Tibial nerve (tissue), 4 donors: ENCODE measurements around the gene NDUFB10.

Source experiments
- EP300 ChIP-seq, 2 donors: sonication (generic); formaldehyde crosslinking; IDR thresholded peaks; one replicate each; pipeline ENCODE4 v1.6.1; 2017; ENCODE audit warnings: antibody characterized with exemption in 2 of 2, mild to moderate bottlenecking in 1 of 2
- POLR2A ChIP-seq, 2 donors: fragments of 450-650 bp; IDR thresholded peaks; one replicate each; pipeline ENCODE4 v1.6.1; 2017; ENCODE audit warnings: antibody characterized with exemption in 2 of 2, mild to moderate bottlenecking in 2 of 2, moderate library complexity in 2 of 2
- TF ChIP-seq, protein P1 (sequence below), 5 experiments: fragments of 200-600 bp in 3 of 5; fragments of 450-650 bp in 2 of 5; sonication (generic) in 3 of 5; IDR thresholded peaks; one replicate each; pipeline ENCODE4 v1.5.1; 2016 to 2019; ENCODE audit warnings: antibody characterized with exemption in 5 of 5, mild to moderate bottlenecking in 3 of 5, moderate library complexity in 2 of 5

DNA sequence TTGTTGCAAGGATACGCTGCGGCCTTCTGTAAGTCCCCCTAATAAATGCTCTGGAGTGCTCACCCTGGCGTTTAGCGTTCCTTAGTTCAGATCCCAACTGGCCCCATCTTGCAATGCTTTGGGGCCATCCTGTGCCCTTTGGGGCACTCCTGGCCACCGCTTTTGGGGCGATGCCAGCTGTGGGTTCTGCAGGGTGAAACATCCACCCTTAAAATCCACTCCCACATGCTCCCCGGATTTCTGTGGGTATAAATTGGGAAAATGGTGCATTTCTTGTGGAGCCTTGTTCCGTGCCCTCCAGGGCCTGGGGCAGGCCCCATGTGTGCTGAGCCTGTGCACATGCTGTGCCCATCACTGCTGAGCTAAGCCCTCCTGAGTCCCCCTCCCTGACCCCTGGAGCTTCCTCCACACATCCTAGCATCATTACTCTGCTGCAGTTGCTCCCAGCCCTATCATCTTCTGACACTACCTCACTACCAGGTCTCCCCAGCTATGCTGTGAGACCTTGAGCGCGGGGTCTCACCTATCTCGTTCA lies 22.3 kb upstream of the NDUFB10 start:
- TF ChIP-seq POLR2A (IDR thresholded peaks at IDR 0.05) (no peak), EP300 (IDR thresholded peaks at IDR 0.05) (no peak)
- TF ChIP-seq, protein P1, sequence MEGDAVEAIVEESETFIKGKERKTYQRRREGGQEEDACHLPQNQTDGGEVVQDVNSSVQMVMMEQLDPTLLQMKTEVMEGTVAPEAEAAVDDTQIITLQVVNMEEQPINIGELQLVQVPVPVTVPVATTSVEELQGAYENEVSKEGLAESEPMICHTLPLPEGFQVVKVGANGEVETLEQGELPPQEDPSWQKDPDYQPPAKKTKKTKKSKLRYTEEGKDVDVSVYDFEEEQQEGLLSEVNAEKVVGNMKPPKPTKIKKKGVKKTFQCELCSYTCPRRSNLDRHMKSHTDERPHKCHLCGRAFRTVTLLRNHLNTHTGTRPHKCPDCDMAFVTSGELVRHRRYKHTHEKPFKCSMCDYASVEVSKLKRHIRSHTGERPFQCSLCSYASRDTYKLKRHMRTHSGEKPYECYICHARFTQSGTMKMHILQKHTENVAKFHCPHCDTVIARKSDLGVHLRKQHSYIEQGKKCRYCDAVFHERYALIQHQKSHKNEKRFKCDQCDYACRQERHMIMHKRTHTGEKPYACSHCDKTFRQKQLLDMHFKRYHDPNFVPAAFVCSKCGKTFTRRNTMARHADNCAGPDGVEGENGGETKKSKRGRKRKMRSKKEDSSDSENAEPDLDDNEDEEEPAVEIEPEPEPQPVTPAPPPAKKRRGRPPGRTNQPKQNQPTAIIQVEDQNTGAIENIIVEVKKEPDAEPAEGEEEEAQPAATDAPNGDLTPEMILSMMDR (IDR thresholded peaks at IDR 0.05) = no peak
